Measurements from ENCODE around the gene SHKBP1. TPM values are rescaled to one million over a fixed set of nuclear protein-coding genes. Genes with fewer than 3 reads are reported as not detected.

SHKBP1 gene
- total and polyA plus RNA-seq, 2 of the 13 experiments (the other 11 are each of a cell fraction or from before 2014, with no cell fraction given): 16.2 to 17.4 TPM

- Histone ChIP-seq H3K4me2 (ENCODE audit: low read depth, low read length) (no peak overlapping the region), H3K9me3 (ENCODE audit: low read length) (no peaks in the 10 kb centered on the region), H3K4me3 (replicated peaks in 1 of 3; ENCODE audit: insufficient read depth in 1 of 3, low read depth in 2 of 3, low read length in 3 of 3) (no peak overlapping the region), H3K27ac (ENCODE audit: extremely low read length, insufficient read depth, low read length) (no peak overlapping the region), H3K79me2 (ENCODE audit: insufficient read depth, low read length) (no peaks in the 10 kb centered on the region), H3K36me3 (replicated peaks in 1 of 2; ENCODE audit: control insufficient read depth in 1 of 2, insufficient read depth in 2 of 2, low read length in 2 of 2) (no peaks in the 10 kb centered on the region), H3K27me3 (ENCODE audit: control insufficient read depth in 1 of 2, insufficient read depth in 2 of 2, low read length in 2 of 2) (peaks cover 1 to 14% of the 10 kb centered on the region in 2 experiments; a peak in 3 of 5 replicates), H3K4me1 (ENCODE audit: insufficient read depth, low read length) (no peaks in the 10 kb centered on the region), H4K20me1 (ENCODE audit: insufficient read depth, low read length) (no peaks in the 10 kb centered on the region), H2AFZ (ENCODE audit: low read length) (no peak overlapping the region), H3K9ac (ENCODE audit: insufficient read depth, low read depth, low read length) (no peak overlapping the region)
- TF ChIP-seq BCL6 (CRISPR knock-in tag; IDR thresholded peaks at IDR 0.05) (peak; percentile 38; the same call in 1 of the 2 replicates), MXD1 (CRISPR knock-in tag; IDR thresholded peaks at IDR 0.05) (no peak)
- in situ Hi-C loops (cut with HindIII; ENCODE audit: extremely low pct_ligation_motif_present, low pct_unique_long_range_greater_than_20kb): no loop called here
- ChIA-PET POLR2A (no interaction called here), CTCF (ENCODE audit: low intra/inter-chr PET ratio, low total read pairs) (interaction anchor here (0.6 to 2.5 kb wide), 6 partner anchors 20 to 110 kb away, joined by 3 to 29 read pairs (median 12); no protein-coding TSS in a partner anchor)
- intact Hi-C loops (cut with micrococcal nuclease; ENCODE audit: unreplicated experiment): loop anchor here (10.0 kb wide), 1 partner anchor 88 kb away; no protein-coding TSS in a partner anchor
- BruUV-seq (replicated peaks): no TSS peak
- WGBS (ENCODE audit: low lambda C conversion rate): 1% methylated on average over 5 of the region's 5 CpGs
- ATAC-seq (no peak), DNase-seq (ENCODE audit: low spot score) (peak; percentile 25), FAIRE-seq (no peak)
Measured at GRCh38 chr19:40633207-40633606, 56.5 kb downstream of the SHKBP1 start.

- intact Hi-C loops (cut with micrococcal nuclease; ENCODE audit: unreplicated experiment): loop anchor here (10.0 kb wide), 1 partner anchor 94 kb away; no protein-coding TSS in a partner anchor
- in situ Hi-C loops (cut with HindIII; ENCODE audit: extremely low pct_ligation_motif_present, low pct_unique_long_range_greater_than_20kb): no loop called here
- WGBS (ENCODE audit: low lambda C conversion rate): 0% methylated on average over 1 of the region's 1 CpG
- Histone ChIP-seq H3K27ac (ENCODE audit: extremely low read length, insufficient read depth, low read length) (no peak overlapping the region), H3K27me3 (ENCODE audit: control insufficient read depth in 1 of 2, insufficient read depth in 2 of 2, low read length in 2 of 2) (peaks cover 2 to 20% of the 10 kb centered on the region in 2 experiments; a peak in 2 of 5 replicates), H3K4me2 (ENCODE audit: low read depth, low read length) (no peak overlapping the region), H3K36me3 (replicated peaks in 1 of 2; ENCODE audit: control insufficient read depth in 1 of 2, insufficient read depth in 2 of 2, low read length in 2 of 2) (no peaks in the 10 kb centered on the region), H3K9ac (ENCODE audit: insufficient read depth, low read depth, low read length) (no peak overlapping the region), H2AFZ (ENCODE audit: low read length) (no peak overlapping the region), H3K9me3 (ENCODE audit: low read length) (no peaks in the 10 kb centered on the region), H3K4me1 (ENCODE audit: insufficient read depth, low read length) (no peaks in the 10 kb centered on the region), H3K4me3 (replicated peaks in 1 of 3; ENCODE audit: insufficient read depth in 1 of 3, low read depth in 2 of 3, low read length in 3 of 3) (no peak overlapping the region), H3K79me2 (ENCODE audit: insufficient read depth, low read length) (no peaks in the 10 kb centered on the region), H4K20me1 (ENCODE audit: insufficient read depth, low read length) (no peaks in the 10 kb centered on the region)
- POLR2A ChIA-PET: no interaction called here
- no TSS peak for BruUV-seq (replicated peaks)
- no peak for FAIRE-seq
- CTCF ChIA-PET (ENCODE audit: low intra/inter-chr PET ratio, low total read pairs): no interaction called here
- ATAC-seq: no peak
- TF ChIP-seq ATM (IDR thresholded peaks at IDR 0.05; ENCODE audit: borderline replicate concordance) (no peak), NFE2 (CRISPR knock-in tag; IDR thresholded peaks at IDR 0.05) (no peak), STAT5B (CRISPR knock-in tag; IDR thresholded peaks at IDR 0.05) (no peak), ZNF350 (CRISPR knock-in tag; IDR thresholded peaks at IDR 0.05; ENCODE audit: borderline replicate concordance, low read depth) (no peak), MATR3 (CRISPR knock-in tag; IDR thresholded peaks at IDR 0.05) (no peak), FOSL1 (CRISPR knock-in tag; IDR thresholded peaks at IDR 0.05; ENCODE audit: borderline replicate concordance) (no peak)
- no peak for DNase-seq (ENCODE audit: low spot score)
Measured at GRCh38 chr19:40638327-40638726, 61.7 kb downstream of the SHKBP1 start.
